ENCODE measurements around the gene ETS1.

Gene ETS1

GRCh38 chr11:128587415-128587814 lies at the start of gene ETS1:
ETS1 (minus strand) TSS chr11:128587558; CDS start chr11:128573130, 14,428 bp downstream.
- no peak for DNase-seq (ENCODE audit: low spot score)

GRCh38 chr11:128634395-128634794 lies 47.0 kb upstream of the ETS1 start:
- DNase-seq (ENCODE audit: low spot score), result no peak

GRCh38 chr11:128633384-128633965 lies 46.1 kb upstream of the ETS1 start:
- no peak for DNase-seq (ENCODE audit: low spot score)

- DNase-seq (ENCODE audit: low spot score), result no peak
Measured at GRCh38 chr11:128632141-128632791, 44.9 kb upstream of the ETS1 start.

- DNase-seq (ENCODE audit: low spot score), result peak; percentile 41
Measured at GRCh38 chr11:128630367-128631230, 43.2 kb upstream of the ETS1 start.

- DNase-seq (ENCODE audit: low spot score), result no peak
Measured at GRCh38 chr11:128629516-128630106, 42.3 kb upstream of the ETS1 start.

GRCh38 chr11:128628686-128629085 lies 41.3 kb upstream of the ETS1 start:
- no peak for DNase-seq (ENCODE audit: low spot score)

GRCh38 chr11:128628325-128628673 lies 40.9 kb upstream of the ETS1 start:
- DNase-seq (ENCODE audit: low spot score), result no peak

GRCh38 chr11:128627666-128628324 lies 40.4 kb upstream of the ETS1 start:
- no peak for DNase-seq (ENCODE audit: low spot score)

GRCh38 chr11:128626913-128627665 lies 39.7 kb upstream of the ETS1 start:
- no peak for DNase-seq (ENCODE audit: low spot score)

GRCh38 chr11:128625746-128626145 lies 38.4 kb upstream of the ETS1 start:
- no peak for DNase-seq (ENCODE audit: low spot score)

- DNase-seq (ENCODE audit: low spot score), result no peak
Measured at GRCh38 chr11:128625326-128625725, 38.0 kb upstream of the ETS1 start.

- DNase-seq (ENCODE audit: low spot score), result no peak
Measured at GRCh38 chr11:128624269-128625175, 37.2 kb upstream of the ETS1 start.

GRCh38 chr11:128623091-128623490 lies 35.7 kb upstream of the ETS1 start:
- no peak for DNase-seq (ENCODE audit: low spot score)

GRCh38 chr11:128621601-128622501 lies 34.5 kb upstream of the ETS1 start:
- no peak for DNase-seq (ENCODE audit: low spot score)

- DNase-seq (ENCODE audit: low spot score), result no peak
Measured at GRCh38 chr11:128620309-128621100, 33.1 kb upstream of the ETS1 start.

GRCh38 chr11:128619540-128620308 lies 32.4 kb upstream of the ETS1 start:
- DNase-seq (ENCODE audit: low spot score), result no peak

GRCh38 chr11:128619007-128619406 lies 31.6 kb upstream of the ETS1 start:
- DNase-seq (ENCODE audit: low spot score), result no peak

Data from hematopoietic multipotent progenitor cell treated with erythropoietin and hydrocortisone succinate and interleukin-3 and kit ligand, for 17 days (in vitro differentiated cells).